Hepatocyte (in vitro differentiated cells): ENCODE measurements around the gene ARHGEF4. TPM values are rescaled to one million over a fixed set of nuclear protein-coding genes. Genes with fewer than 3 reads are reported as not detected.

Experiments
- DNase-seq: peaks from one replicate; pipeline ENCODE4 v3.0.0-alpha.2; 2016; ENCODE audit warnings: low spot score
- H2AFZ ChIP-seq: fragments of 200-600 bp; sonication (generic); 2 replicates; pipeline ENCODE4 v1.6.0; 2016; ENCODE audit warnings: antibody characterized with exemption, mild to moderate bottlenecking
- H3K27ac ChIP-seq: fragments of 200-600 bp; sonication (generic); 2 replicates; pipeline ENCODE4 v1.5.1; 2016; ENCODE audit warnings: mild to moderate bottlenecking
- H3K27me3 ChIP-seq: fragments of 200-600 bp; sonication (generic); 2 replicates; pipeline ENCODE4 v1.6.1; 2016
- H3K36me3 ChIP-seq: fragments of 200-600 bp; sonication (generic); replicated peaks from 2 replicates; pipeline ENCODE4 v1.5.1; 2016; ENCODE audit warnings: low read depth; ENCODE audit not compliant: insufficient read depth
- H3K4me1 ChIP-seq: fragments of 200-600 bp; sonication (generic); 2 replicates; pipeline ENCODE4 v1.5.1; 2016; ENCODE audit warnings: mild to moderate bottlenecking, moderate library complexity; ENCODE audit not compliant: insufficient read depth
- H3K4me2 ChIP-seq: fragments of 200-600 bp; sonication (generic); 2 replicates; pipeline ENCODE4 v1.6.0; 2016
- H3K4me3 ChIP-seq: fragments of 200-600 bp; sonication (generic); 2 replicates; pipeline ENCODE4 v1.5.1; 2016; ENCODE audit warnings: mild to moderate bottlenecking
- H3K79me2 ChIP-seq: fragments of 200-600 bp; sonication (generic); 2 replicates; pipeline ENCODE4 v1.6.0; 2017; ENCODE audit warnings: mild to moderate bottlenecking
- H3K9me2 ChIP-seq: fragments of 200-600 bp; sonication (generic); replicated peaks from 2 replicates; pipeline ENCODE4 v1.6.0; 2017; ENCODE audit warnings: mild to moderate bottlenecking; ENCODE audit not compliant: insufficient read depth
- H3K9me3 ChIP-seq: fragments of 200-600 bp; sonication (generic); 2 replicates; pipeline ENCODE4 v1.5.1; 2016; ENCODE audit warnings: low read depth, mild to moderate bottlenecking
- H4K20me1 ChIP-seq: fragments of 200-600 bp; sonication (generic); 2 replicates; pipeline ENCODE4 v1.6.0; 2016; ENCODE audit warnings: mild to moderate bottlenecking; ENCODE audit not compliant: insufficient read depth, poor library complexity, severe bottlenecking
- EZH2 ChIP-seq: fragments of 200-600 bp; sonication (generic); IDR thresholded peaks from 2 replicates; pipeline ENCODE4 v1.6.1; 2016; ENCODE audit warnings: antibody characterized with exemption, mild to moderate bottlenecking, borderline replicate concordance
- EZH2phosphoT487 ChIP-seq: fragments of 200-600 bp; sonication (generic); IDR thresholded peaks from one replicate; pipeline ENCODE4 v1.6.1; 2018; ENCODE audit warnings: antibody characterized with exemption, mild to moderate bottlenecking, low read depth, moderate library complexity; ENCODE audit not compliant: unreplicated experiment, severe bottlenecking
- WGBS: methylation state at CpG from one replicate; pipeline ENCODE4 v1.1.6; 2016; ENCODE audit warnings: low lambda C conversion rate; ENCODE audit errors: missing lambda C conversion rate; 5-methylcytosine and 5-hydroxymethylcytosine counted together
- polyA plus RNA-seq: library from polyadenylated mRNA; unstranded; fragments of >200 nt; fragmentation: Nextera tagmentation; extraction: Ambion mirVana; gene quantifications from 2 replicates; pipeline ENCODE4 v1.2.1, GENCODE V29; 2016
- total RNA-seq: library from RNA; depleted of rRNA; stranded (reverse); fragments of >200 nt; gene quantifications from 2 replicates; pipeline ENCODE4 v1.2.3, GENCODE V29; 2014
- TF ChIP-seq, protein P1 (sequence below): fragments of 200-600 bp; sonication (generic); IDR thresholded peaks from 2 replicates; pipeline ENCODE4 v1.5.1; 2016; ENCODE audit warnings: antibody characterized with exemption, mild to moderate bottlenecking; ENCODE audit not compliant: poor library complexity

ARHGEF4 gene
- total and polyA plus RNA-seq, 2 experiments from 2014 or later: 11.2 to 15.8 TPM

DNA sequence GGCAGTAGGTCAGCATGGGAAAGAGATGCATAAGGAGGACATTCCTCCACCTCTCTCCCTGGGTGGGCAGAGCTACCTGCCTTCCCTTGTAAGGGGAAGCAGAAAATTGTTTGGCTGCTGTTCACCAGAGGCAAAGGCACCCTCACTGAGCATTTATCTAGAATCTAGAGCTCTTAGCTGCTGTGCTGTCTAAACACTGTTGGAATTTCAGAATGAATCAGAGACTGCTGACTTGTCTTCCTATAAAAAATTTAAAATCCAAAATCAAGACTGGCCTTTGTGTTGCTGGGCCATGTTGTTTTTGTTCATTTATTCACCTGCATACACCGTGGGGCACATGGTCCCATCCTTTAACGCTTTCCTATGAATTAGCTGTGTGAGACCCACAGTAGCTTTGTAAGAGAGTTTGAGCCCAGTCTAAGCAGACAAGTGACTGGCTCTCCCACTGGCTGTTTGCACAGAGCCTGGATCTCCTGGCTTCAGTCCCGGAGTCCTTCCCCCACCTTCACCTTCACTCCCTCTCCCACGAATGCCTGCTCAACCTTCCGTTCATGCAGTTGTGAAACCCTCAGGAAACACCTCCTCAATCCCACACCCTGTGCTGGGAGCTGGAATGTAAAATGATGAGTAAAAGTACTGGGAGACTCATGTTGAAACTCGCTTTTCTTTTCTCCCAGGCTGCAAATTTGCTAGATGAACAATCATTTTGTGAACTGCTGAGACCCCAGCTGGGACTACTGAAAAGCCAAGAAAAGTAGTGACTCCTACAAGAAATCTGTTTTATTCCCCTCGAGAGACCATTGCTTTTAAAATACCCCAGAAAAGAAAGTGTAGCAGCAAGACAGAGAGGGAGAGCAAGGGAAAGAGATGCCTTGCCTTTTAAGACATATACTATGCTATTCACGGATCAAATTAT lies 180.4 kb downstream of the ARHGEF4 start:
- H3K79me2 ChIP-seq: no peaks in the 10 kb centered on the region
- H4K20me1 ChIP-seq: no peaks in the 10 kb centered on the region
- H3K9me2 ChIP-seq: no peaks in the 10 kb centered on the region
- H3K36me3 ChIP-seq: no peaks in the 10 kb centered on the region
- WGBS: 44% methylated on average over 8 of the region's 8 CpGs
- no peak overlapping the region for H3K4me3 ChIP-seq
- no peaks in the 10 kb centered on the region for H3K27me3 ChIP-seq
- H2AFZ ChIP-seq: no peak overlapping the region
- TF ChIP-seq EZH2phosphoT487: no peak
- TF ChIP-seq, protein P1, sequence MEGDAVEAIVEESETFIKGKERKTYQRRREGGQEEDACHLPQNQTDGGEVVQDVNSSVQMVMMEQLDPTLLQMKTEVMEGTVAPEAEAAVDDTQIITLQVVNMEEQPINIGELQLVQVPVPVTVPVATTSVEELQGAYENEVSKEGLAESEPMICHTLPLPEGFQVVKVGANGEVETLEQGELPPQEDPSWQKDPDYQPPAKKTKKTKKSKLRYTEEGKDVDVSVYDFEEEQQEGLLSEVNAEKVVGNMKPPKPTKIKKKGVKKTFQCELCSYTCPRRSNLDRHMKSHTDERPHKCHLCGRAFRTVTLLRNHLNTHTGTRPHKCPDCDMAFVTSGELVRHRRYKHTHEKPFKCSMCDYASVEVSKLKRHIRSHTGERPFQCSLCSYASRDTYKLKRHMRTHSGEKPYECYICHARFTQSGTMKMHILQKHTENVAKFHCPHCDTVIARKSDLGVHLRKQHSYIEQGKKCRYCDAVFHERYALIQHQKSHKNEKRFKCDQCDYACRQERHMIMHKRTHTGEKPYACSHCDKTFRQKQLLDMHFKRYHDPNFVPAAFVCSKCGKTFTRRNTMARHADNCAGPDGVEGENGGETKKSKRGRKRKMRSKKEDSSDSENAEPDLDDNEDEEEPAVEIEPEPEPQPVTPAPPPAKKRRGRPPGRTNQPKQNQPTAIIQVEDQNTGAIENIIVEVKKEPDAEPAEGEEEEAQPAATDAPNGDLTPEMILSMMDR: no peak
- no peak for TF ChIP-seq EZH2
- DNase-seq: peak; percentile 49
- H3K4me2 ChIP-seq: peak overlapping the region; percentile 19
- H3K27ac ChIP-seq: peak overlapping the region; percentile 23
- H3K9me3 ChIP-seq: no peaks in the 10 kb centered on the region
- H3K4me1 ChIP-seq: peaks cover 4% of the 10 kb centered on the region

DNA sequence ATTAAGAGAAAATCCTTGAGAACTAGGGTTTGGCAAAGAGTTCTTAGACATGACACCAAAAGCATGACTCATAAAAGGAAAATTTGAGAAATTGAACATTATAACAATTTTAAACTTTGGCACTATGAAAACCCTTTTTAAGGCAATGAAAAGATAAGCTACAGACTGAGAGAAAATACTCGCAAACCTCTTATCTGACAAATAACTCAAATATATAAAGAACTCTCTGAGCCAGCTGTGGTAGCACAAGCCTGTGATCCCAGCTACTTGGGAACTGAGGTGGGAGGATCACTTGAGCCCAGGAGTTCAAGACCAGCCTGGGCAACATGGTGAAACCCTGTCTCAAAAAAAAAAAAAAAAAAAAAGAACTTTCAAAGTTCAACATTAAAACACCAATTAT lies 186.0 kb downstream of the ARHGEF4 start:
- no peak for TF ChIP-seq EZH2phosphoT487
- TF ChIP-seq, protein P1: no peak
- no peak for TF ChIP-seq EZH2
- Histone ChIP-seq H3K4me3 (no peak overlapping the region), H3K36me3 (no peaks in the 10 kb centered on the region), H3K4me1 (no peaks in the 10 kb centered on the region), H3K9me2 (no peaks in the 10 kb centered on the region), H3K9me3 (no peaks in the 10 kb centered on the region), H4K20me1 (no peaks in the 10 kb centered on the region), H3K27me3 (no peaks in the 10 kb centered on the region), H3K27ac (no peak overlapping the region), H2AFZ (no peak overlapping the region), H3K4me2 (no peak overlapping the region), H3K79me2 (no peaks in the 10 kb centered on the region)
- DNase-seq: no peak
- WGBS: 62% methylated on average over 1 of the region's 1 CpG

DNA sequence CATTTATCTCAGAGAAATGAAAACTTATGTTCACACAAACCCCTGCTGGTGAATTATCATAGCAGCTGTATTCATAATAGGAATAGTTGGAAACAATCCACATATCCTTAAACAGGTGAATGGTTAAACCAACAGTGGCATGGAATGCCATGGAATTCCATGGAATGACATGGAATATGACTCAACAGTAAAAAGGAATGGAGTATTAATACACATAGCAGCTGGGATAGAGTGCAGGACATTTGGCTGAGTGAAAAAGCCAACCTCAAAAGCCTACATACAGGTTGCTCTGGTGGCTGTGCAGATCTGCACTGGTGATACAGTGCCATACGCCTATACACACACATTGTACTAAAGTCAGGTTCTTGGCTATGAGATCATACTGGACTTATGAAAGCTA lies 187.0 kb downstream of the ARHGEF4 start:
- H3K4me1 ChIP-seq: no peaks in the 10 kb centered on the region
- H3K27me3 ChIP-seq: no peaks in the 10 kb centered on the region
- H3K27ac ChIP-seq: no peak overlapping the region
- DNase-seq: no peak
- H3K9me2 ChIP-seq: no peaks in the 10 kb centered on the region
- H2AFZ ChIP-seq: no peak overlapping the region
- 87% methylated on average over 1 of the region's 1 CpG for WGBS
- H3K79me2 ChIP-seq: no peaks in the 10 kb centered on the region
- no peaks in the 10 kb centered on the region for H4K20me1 ChIP-seq
- H3K4me2 ChIP-seq: no peak overlapping the region
- H3K36me3 ChIP-seq: no peaks in the 10 kb centered on the region
- H3K4me3 ChIP-seq: no peak overlapping the region
- TF ChIP-seq EZH2 (no peak), EZH2phosphoT487 (no peak)
- TF ChIP-seq, protein P1: no peak
- no peaks in the 10 kb centered on the region for H3K9me3 ChIP-seq
